ENCODE measurements around the gene BCL6. TPM values are rescaled to one million over a fixed set of nuclear protein-coding genes. Genes with fewer than 3 reads are reported as not detected.
"Not testable (repeated sequence)": the region's sequence is repeated elsewhere in the genome, so short reads cannot be mapped to it uniquely, and the experiment has no call there.

BCL6 gene
- total RNA-seq, 2 donors from 2014 or later = 106 to 118 TPM

DNA sequence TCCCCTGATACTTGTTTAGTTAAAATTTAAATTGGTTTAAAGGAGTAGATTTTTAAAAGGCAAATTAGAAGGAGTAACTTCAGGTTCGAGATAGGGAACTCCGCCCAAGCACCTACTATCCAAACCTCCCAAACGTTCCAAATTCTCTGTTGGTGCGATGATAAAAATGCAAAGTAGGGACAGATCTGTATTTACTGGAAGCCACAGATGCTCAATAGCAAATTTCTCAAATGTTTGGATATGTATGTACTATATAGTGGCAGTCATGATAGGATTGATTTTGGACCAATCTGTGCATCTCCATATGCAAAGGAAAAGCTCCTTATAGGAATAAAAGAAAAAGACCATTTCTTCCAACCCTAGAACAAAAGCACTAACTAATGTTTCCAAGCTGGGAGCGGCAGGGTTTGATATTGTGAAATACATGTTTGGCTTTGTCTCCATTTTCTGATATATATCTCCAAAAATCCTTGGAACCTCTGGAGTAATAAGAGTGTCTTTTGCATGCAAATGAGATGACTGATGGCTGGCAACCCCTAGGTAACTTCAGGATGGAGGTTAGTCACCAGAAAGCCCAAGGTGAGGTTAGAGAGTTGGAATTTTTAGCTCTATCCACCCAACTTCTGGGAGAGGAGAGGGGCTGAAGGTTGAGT, 58.5 kb downstream of the BCL6 start:
- H3K27ac Mint-ChIP-seq = no peak overlapping the region
- no peaks in the 10 kb centered on the region for H3K9me3 Mint-ChIP-seq
- peaks cover 0 to 1% of the 10 kb centered on the region in 2 donors for H3K36me3 Mint-ChIP-seq (ENCODE audit: insufficient read depth in 2 of 2)
- peaks cover 78% of the 10 kb centered on the region for H3K27me3 Mint-ChIP-seq (ENCODE audit: low read depth)
- DNase-seq (no peak), ATAC-seq (replicated peaks in 1 of 2) (no peak)
- H3K4me3 Mint-ChIP-seq = no peak overlapping the region
- peaks cover 9% of the 10 kb centered on the region for H3K4me1 Mint-ChIP-seq (ENCODE audit: low read depth)

- H3K4me3 Mint-ChIP-seq = no peak overlapping the region
- DNase-seq (no peak), ATAC-seq (replicated peaks in 1 of 2) (no peak)
- H3K9me3 Mint-ChIP-seq = no peaks in the 10 kb centered on the region
- H3K4me1 Mint-ChIP-seq (ENCODE audit: low read depth) = peaks cover 9% of the 10 kb centered on the region
- no peak overlapping the region for H3K27ac Mint-ChIP-seq
- H3K36me3 Mint-ChIP-seq (ENCODE audit: insufficient read depth in 2 of 2) = peaks cover 0 to 1% of the 10 kb centered on the region in 2 donors
- H3K27me3 Mint-ChIP-seq (ENCODE audit: low read depth) = peaks cover 73% of the 10 kb centered on the region
Measured at GRCh38 chr3:187685948-187686347, 59.3 kb downstream of the BCL6 start.

- Mint-ChIP-seq H3K27me3 (ENCODE audit: low read depth) (peaks cover 75% of the 10 kb centered on the region), H3K4me1 (ENCODE audit: low read depth) (peaks cover 9% of the 10 kb centered on the region), H3K27ac (no peak overlapping the region), H3K36me3 (ENCODE audit: insufficient read depth in 2 of 2) (peaks cover 0 to 1% of the 10 kb centered on the region in 2 donors), H3K4me3 (no peak overlapping the region), H3K9me3 (no peaks in the 10 kb centered on the region)
- DNase-seq (peak in 1 of 2 donors; percentile 6), ATAC-seq (replicated peaks in 1 of 2) (peak; percentile 65 to 76)
Measured at GRCh38 chr3:187684880-187685279, 60.4 kb downstream of the BCL6 start.

GRCh38 chr3:187684444-187684843, 60.8 kb downstream of the BCL6 start:
- Mint-ChIP-seq H3K9me3 (no peaks in the 10 kb centered on the region), H3K36me3 (ENCODE audit: insufficient read depth in 2 of 2) (peaks cover 0 to 1% of the 10 kb centered on the region in 2 donors), H3K27ac (no peak overlapping the region), H3K4me1 (ENCODE audit: low read depth) (peaks cover 9% of the 10 kb centered on the region), H3K27me3 (ENCODE audit: low read depth) (peaks cover 75% of the 10 kb centered on the region), H3K4me3 (no peak overlapping the region)
- ATAC-seq (replicated peaks in 1 of 2) (peak in 1 of 2 donors; percentile 15), DNase-seq (no peak)

DNA sequence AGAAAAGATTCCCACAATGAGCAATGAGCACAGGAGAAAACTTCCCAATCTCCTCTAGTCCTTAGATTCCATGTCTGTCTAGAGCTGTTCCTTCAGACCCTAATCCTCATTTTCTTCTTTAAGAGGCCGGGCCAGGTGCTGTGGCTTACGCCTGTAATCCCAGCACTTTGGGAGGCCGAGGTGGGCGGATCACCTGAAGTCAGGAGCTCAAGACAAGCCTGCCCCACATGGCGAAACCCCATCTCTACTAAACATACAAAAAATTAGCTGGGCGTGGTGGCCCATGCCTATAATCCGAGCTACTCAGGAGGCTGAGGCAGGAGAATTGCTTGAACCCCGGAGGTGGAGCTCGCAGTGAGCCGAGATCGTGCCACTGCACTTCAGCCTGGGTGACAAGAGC, 63.5 kb downstream of the BCL6 start:
- peaks cover 80% of the 10 kb centered on the region for H3K27me3 Mint-ChIP-seq (ENCODE audit: low read depth)
- not testable (repeated sequence) for H3K4me1 Mint-ChIP-seq (ENCODE audit: low read depth); DNase-seq; H3K4me3 Mint-ChIP-seq; H3K9me3 Mint-ChIP-seq; ATAC-seq (replicated peaks in 1 of 2); H3K27ac Mint-ChIP-seq; H3K36me3 Mint-ChIP-seq (ENCODE audit: insufficient read depth in 2 of 2)

GRCh38 chr3:187679638-187680396, 65.5 kb downstream of the BCL6 start:
- DNase-seq = peak; percentile 61 to 75
- peak; percentile 50 to 58 for ATAC-seq (replicated peaks in 1 of 2)
- Mint-ChIP-seq H3K36me3 (ENCODE audit: insufficient read depth in 2 of 2) (no peaks in the 10 kb centered on the region), H3K4me1 (ENCODE audit: low read depth) (peaks cover 7% of the 10 kb centered on the region), H3K4me3 (no peak overlapping the region), H3K27me3 (ENCODE audit: low read depth) (peaks cover 86% of the 10 kb centered on the region), H3K27ac (no peak overlapping the region), H3K9me3 (no peaks in the 10 kb centered on the region)

DNA sequence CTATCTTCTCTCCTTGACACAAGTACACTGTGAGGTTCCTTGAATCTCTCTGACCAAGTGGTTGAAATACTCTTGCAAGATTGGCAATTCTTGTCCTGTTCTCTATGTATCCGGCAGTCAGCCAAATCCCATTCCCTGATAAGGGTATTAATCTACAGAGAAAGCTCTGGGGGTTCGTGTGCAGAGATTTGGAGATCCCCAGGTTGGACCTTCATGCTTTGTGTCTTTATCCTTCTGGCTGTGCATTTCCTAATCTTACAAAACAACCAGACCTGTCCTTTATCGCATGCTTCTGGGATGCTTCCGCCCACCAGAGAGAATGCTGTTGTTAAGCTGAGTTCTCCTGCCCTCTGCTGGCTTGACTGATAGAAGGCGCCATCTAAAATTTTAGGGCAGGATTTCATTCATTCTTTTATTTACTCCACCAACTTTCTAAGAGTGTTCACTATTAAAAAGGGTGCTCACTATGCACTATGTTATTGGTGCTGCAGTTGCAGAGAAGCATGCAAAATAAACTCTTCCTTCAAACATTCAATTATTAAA, 66.5 kb downstream of the BCL6 start:
- no peaks in the 10 kb centered on the region for H3K9me3 Mint-ChIP-seq
- peaks cover 87% of the 10 kb centered on the region for H3K27me3 Mint-ChIP-seq (ENCODE audit: low read depth)
- ATAC-seq (replicated peaks in 1 of 2) (peak in 1 of 2 donors; percentile 36), DNase-seq (peak; percentile 25 to 29)
- no peaks in the 10 kb centered on the region for H3K4me1 Mint-ChIP-seq (ENCODE audit: low read depth)
- no peak overlapping the region for H3K27ac Mint-ChIP-seq
- H3K4me3 Mint-ChIP-seq = no peak overlapping the region
- no peaks in the 10 kb centered on the region for H3K36me3 Mint-ChIP-seq (ENCODE audit: insufficient read depth in 2 of 2)

DNA sequence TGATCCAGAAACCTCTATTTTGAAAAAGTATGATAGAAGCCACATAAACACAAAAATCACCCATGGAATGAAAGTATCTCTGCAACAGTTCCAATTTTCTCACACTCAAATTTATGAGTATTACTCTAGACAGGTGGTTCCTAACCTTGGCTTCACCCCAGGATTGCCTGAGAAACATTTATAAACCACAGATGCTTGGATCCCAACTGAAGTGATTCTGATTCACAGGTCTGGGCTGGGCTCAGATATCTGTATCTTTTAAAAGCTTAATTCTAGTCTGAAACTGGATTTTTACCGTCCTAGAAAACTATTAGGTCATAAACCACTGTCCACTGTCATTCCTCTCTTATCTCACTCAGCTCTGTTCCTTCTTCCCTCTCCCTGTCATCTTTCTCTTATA, 67.7 kb downstream of the BCL6 start:
- Mint-ChIP-seq H3K9me3 (no peaks in the 10 kb centered on the region), H3K36me3 (ENCODE audit: insufficient read depth in 2 of 2) (no peaks in the 10 kb centered on the region), H3K27ac (no peak overlapping the region), H3K4me1 (ENCODE audit: low read depth) (no peaks in the 10 kb centered on the region), H3K27me3 (ENCODE audit: low read depth) (peaks cover 86% of the 10 kb centered on the region), H3K4me3 (no peak overlapping the region)
- ATAC-seq (replicated peaks in 1 of 2) (no peak), DNase-seq (no peak)

- DNase-seq (no peak), ATAC-seq (replicated peaks in 1 of 2) (no peak)
- H3K4me1 Mint-ChIP-seq (ENCODE audit: low read depth) = no peaks in the 10 kb centered on the region
- H3K9me3 Mint-ChIP-seq = no peaks in the 10 kb centered on the region
- peaks cover 98% of the 10 kb centered on the region for H3K27me3 Mint-ChIP-seq (ENCODE audit: low read depth)
- peaks cover 0 to 2% of the 10 kb centered on the region in 2 donors for H3K36me3 Mint-ChIP-seq (ENCODE audit: insufficient read depth in 2 of 2)
- H3K4me3 Mint-ChIP-seq = no peak overlapping the region
- H3K27ac Mint-ChIP-seq = no peak overlapping the region
Measured at GRCh38 chr3:187673012-187673411, 72.3 kb downstream of the BCL6 start.

Other genes with a start within 250 kb of the BCL6 start
- not detected for gene SST, start 75.1 kb downstream of the BCL6 start, total RNA-seq
- gene RTP2, start 42.9 kb downstream of the BCL6 start, total RNA-seq = not detected